Fibroblast of lung (primary cell): ENCODE measurements around the gene GPX4. TPM values are rescaled to one million over a fixed set of nuclear protein-coding genes. Genes with fewer than 3 reads are reported as not detected.

Experiments used
- DNase-seq, 2 donors: peaks; one replicate each; pipeline versions ENCODE4 v3.0.0 to v3.0.0-alpha.2; 2010; ENCODE audit warnings: low read depth in 2 of 2
- H2AFZ ChIP-seq: 2 replicates; pipeline ENCODE4 v1.5.1; 2012; ENCODE audit warnings: low read length, control low read depth, inconsistent platforms
- H3K27ac ChIP-seq: 2 replicates; pipeline ENCODE4 v1.5.1; 2011; ENCODE audit warnings: low read length, control low read depth; ENCODE audit not compliant: insufficient read depth
- H3K27me3 ChIP-seq: 2 replicates; pipeline ENCODE4 v1.5.1; 2011; ENCODE audit warnings: mild to moderate bottlenecking, low read length; ENCODE audit not compliant: control insufficient read depth, insufficient read depth
- H3K36me3 ChIP-seq: 2 replicates; pipeline ENCODE4 v1.5.1; 2011; ENCODE audit warnings: low read length; ENCODE audit not compliant: control insufficient read depth, insufficient read depth
- H3K4me1 ChIP-seq: 2 replicates; pipeline ENCODE4 v1.5.1; 2011; ENCODE audit warnings: low read length; ENCODE audit not compliant: control insufficient read depth, insufficient read depth; ENCODE audit errors: extremely low read depth
- H3K4me2 ChIP-seq: 2 replicates; pipeline ENCODE4 v1.5.1; 2011; ENCODE audit warnings: low read length, control low read depth; ENCODE audit not compliant: insufficient read depth; ENCODE audit errors: extremely low read depth
- H3K4me3 ChIP-seq, 4 experiments: fragments of 200-600 bp in 1 of 4; sonication (generic) in 1 of 4; replicated peaks in 1 of 4; 2 replicates each; pipeline ENCODE4 v1.5.1; 2011 to 2016; ENCODE audit warnings: low read length in 4 of 4, low read depth in 3 of 4, mild to moderate bottlenecking in 3 of 4, control low read depth in 2 of 4, inconsistent platforms in 1 of 4, mixed read lengths in 1 of 4; ENCODE audit not compliant: insufficient read depth in 1 of 4; ENCODE audit errors: control extremely low read depth in 1 of 4
- H3K79me2 ChIP-seq: 2 replicates; pipeline ENCODE4 v1.5.1; 2012; ENCODE audit warnings: mild to moderate bottlenecking, low read length, inconsistent platforms; ENCODE audit not compliant: control insufficient read depth, insufficient read depth
- H3K9ac ChIP-seq: 2 replicates; pipeline ENCODE4 v1.5.1; 2011; ENCODE audit warnings: mild to moderate bottlenecking, low read length, control low read depth; ENCODE audit not compliant: insufficient read depth
- H3K9me3 ChIP-seq: 2 replicates; pipeline ENCODE4 v1.5.1; 2012; ENCODE audit warnings: low read depth, low read length; ENCODE audit not compliant: control insufficient read depth, insufficient read depth
- H4K20me1 ChIP-seq: 2 replicates; pipeline ENCODE4 v1.5.1; 2011; ENCODE audit warnings: low read length; ENCODE audit not compliant: control insufficient read depth, insufficient read depth; ENCODE audit errors: extremely low read depth
- EZH2 ChIP-seq: IDR thresholded peaks from 2 replicates; pipeline ENCODE4 v1.5.1; 2012; ENCODE audit warnings: low read length, control low read depth, mild to moderate bottlenecking; ENCODE audit errors: missing control alignments
- polyA plus RNA-seq, 2 donors: library from polyadenylated mRNA; depleted of rRNA in 1 of 2; stranded (reverse) in 1 of 2; unstranded in 1 of 2; fragments of >200 nt; gene quantifications; 2 replicates each; pipeline ENCODE4 v1.2.1, GENCODE V29; 2011 to 2012; ENCODE audit warnings: missing spikeins in 1 of 2
- total RNA-seq: library from RNA; depleted of rRNA; stranded (reverse); fragments of >200 nt; gene quantifications from 2 replicates; pipeline ENCODE4 v1.2.1, GENCODE V29; 2014
- TF ChIP-seq, protein P1 (sequence below), 2 donors: IDR thresholded peaks in 1 of 2; conservative IDR thresholded peaks in 1 of 2; 1 replicate in 1 of 2; 2 replicates in 1 of 2; pipeline ENCODE4 v1.5.1; 2011 to 2012; ENCODE audit warnings: low read length in 2 of 2, control low read depth in 1 of 2, inconsistent platforms in 1 of 2, low read depth in 1 of 2, mild to moderate bottlenecking in 1 of 2

The GPX4 gene
- total and polyA plus RNA-seq, 2 donors (not counting 1 experiment from before 2014, with no cell fraction given): 325 to 430 TPM

DNA sequence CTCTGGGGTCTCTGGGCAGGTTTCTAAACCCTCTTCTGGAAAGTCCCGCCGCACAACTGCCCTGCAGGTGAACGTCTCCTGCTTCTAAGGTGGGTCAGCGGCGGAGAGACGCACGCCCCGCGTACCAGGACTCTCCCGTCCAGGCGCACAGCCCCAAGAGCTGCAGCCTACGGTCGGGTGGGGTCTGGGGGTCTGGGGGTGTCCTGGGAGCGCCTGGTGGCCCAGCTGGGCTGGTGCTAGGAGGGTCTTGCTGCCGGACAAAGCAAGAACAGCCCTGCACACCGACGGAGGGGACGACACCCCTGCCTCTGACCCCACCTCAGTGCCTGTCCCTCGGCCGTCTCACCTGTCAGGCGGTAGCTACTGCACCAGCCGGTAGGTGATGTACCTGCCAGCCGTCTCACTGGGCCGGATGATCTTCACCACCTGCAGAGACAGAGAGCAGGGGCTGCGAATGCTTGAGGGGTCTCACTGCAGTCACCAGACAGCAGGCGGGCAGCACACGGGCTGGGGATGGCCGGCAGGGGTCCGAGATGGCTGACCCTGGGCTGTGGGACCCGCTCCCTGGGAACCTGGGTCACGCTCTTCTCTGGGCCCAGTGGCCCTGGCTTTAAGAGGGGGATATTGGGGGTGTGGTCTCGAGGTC lies 14.5 kb upstream of the GPX4 start:
- DNase-seq: no peak
- Histone ChIP-seq H3K27ac (no peak overlapping the region), H3K9ac (no peak overlapping the region), H3K4me3 (no peak overlapping the region), H4K20me1 (no peaks in the 10 kb centered on the region), H3K27me3 (no peaks in the 10 kb centered on the region), H3K9me3 (no peaks in the 10 kb centered on the region), H3K79me2 (peaks cover 18% of the 10 kb centered on the region), H3K4me2 (no peak overlapping the region), H2AFZ (no peak overlapping the region), H3K4me1 (peaks cover 5% of the 10 kb centered on the region), H3K36me3 (peaks cover 24% of the 10 kb centered on the region)
- TF ChIP-seq, protein P1, sequence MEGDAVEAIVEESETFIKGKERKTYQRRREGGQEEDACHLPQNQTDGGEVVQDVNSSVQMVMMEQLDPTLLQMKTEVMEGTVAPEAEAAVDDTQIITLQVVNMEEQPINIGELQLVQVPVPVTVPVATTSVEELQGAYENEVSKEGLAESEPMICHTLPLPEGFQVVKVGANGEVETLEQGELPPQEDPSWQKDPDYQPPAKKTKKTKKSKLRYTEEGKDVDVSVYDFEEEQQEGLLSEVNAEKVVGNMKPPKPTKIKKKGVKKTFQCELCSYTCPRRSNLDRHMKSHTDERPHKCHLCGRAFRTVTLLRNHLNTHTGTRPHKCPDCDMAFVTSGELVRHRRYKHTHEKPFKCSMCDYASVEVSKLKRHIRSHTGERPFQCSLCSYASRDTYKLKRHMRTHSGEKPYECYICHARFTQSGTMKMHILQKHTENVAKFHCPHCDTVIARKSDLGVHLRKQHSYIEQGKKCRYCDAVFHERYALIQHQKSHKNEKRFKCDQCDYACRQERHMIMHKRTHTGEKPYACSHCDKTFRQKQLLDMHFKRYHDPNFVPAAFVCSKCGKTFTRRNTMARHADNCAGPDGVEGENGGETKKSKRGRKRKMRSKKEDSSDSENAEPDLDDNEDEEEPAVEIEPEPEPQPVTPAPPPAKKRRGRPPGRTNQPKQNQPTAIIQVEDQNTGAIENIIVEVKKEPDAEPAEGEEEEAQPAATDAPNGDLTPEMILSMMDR (conservative IDR thresholded peaks at IDR 0.05 in 1 of 2, IDR thresholded peaks at IDR 0.05 in 1 of 2; ENCODE audit: low read depth in 1 of 2, low read length in 2 of 2): no peak
- no peak for TF ChIP-seq EZH2

DNA sequence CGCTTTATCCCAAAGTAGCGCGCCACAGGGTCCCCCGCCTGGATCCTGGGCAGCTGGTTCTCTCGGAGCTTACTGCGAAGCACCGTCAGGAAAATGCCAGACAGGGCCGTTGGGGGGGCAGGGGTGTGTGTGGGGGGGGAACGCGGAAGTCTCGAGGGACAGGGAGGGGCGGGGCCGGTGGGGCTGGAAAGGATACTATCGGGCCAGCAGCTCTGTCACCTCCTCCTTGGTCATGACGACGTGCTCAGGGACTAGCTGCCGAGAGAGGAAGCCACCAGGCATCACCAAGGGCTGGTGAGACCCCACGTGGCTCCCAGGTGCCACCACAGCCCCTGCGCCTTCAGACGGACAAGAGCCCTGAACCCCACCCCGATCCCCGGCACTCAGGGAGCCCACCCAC lies 13.9 kb upstream of the GPX4 start:
- TF ChIP-seq, protein P1 (conservative IDR thresholded peaks at IDR 0.05 in 1 of 2, IDR thresholded peaks at IDR 0.05 in 1 of 2; ENCODE audit: low read depth in 1 of 2, low read length in 2 of 2): no peak
- TF ChIP-seq EZH2: no peak
- no peak overlapping the region for H3K27ac ChIP-seq
- DNase-seq: no peak
- no peaks in the 10 kb centered on the region for H4K20me1 ChIP-seq
- H3K27me3 ChIP-seq: no peaks in the 10 kb centered on the region
- H3K36me3 ChIP-seq: peaks cover 24% of the 10 kb centered on the region
- no peak overlapping the region for H3K4me3 ChIP-seq
- no peaks in the 10 kb centered on the region for H3K9me3 ChIP-seq
- peaks cover 24% of the 10 kb centered on the region for H3K79me2 ChIP-seq
- no peak overlapping the region for H3K9ac ChIP-seq
- no peak overlapping the region for H2AFZ ChIP-seq
- no peak overlapping the region for H3K4me2 ChIP-seq
- H3K4me1 ChIP-seq: peaks cover 5% of the 10 kb centered on the region

DNA sequence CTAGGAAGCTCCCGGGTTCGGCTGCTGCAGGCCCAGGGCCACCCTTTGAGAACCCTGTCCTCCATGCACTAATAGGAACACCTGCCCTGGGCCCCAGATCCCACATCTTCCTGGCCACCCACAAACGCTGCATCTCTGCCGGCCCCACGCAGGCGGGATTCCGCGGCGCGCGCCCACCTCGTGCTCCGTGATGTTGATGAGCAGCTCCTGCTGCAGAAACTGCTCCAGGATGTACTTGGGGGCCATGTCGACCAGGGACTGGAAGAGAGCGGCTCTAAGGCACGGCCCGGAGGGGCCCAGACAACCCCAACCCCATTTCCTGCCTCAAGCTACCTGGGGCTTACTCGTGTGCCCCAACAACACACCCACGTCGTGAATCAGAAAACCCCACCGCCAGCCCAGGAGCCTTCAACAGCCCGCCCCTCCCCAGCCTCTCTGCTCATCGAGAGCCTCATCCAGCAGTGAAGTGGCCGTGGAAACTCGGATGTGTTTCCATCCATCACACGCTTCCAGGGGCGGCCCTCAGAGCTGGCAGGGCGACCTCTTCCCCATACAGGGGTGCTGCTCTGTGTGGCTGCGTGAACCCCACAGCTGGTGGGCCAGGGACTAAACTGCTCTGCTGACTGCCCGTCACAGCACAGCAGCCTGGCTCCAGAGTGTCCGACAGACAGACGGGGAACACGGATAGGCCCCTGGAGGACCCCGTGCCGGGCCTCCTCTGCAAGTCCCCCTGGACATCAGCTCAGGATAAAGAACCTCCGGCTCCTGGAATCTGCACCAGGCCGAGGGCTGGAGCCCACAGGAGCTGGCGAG lies 12.9 kb upstream of the GPX4 start:
- TF ChIP-seq, protein P1 (conservative IDR thresholded peaks at IDR 0.05 in 1 of 2, IDR thresholded peaks at IDR 0.05 in 1 of 2; ENCODE audit: low read depth in 1 of 2, low read length in 2 of 2): no peak
- TF ChIP-seq EZH2: no peak
- Histone ChIP-seq H3K9ac (no peak overlapping the region), H3K9me3 (no peaks in the 10 kb centered on the region), H3K4me1 (peaks cover 5% of the 10 kb centered on the region), H3K4me2 (no peak overlapping the region), H2AFZ (no peak overlapping the region), H3K79me2 (peaks cover 27% of the 10 kb centered on the region), H3K36me3 (peaks cover 24% of the 10 kb centered on the region), H3K27me3 (no peaks in the 10 kb centered on the region), H3K4me3 (no peak overlapping the region), H3K27ac (no peak overlapping the region), H4K20me1 (no peaks in the 10 kb centered on the region)
- DNase-seq: no peak
